AG04449 (cell line): ENCODE measurements around the gene OR10Z1.

ENCODE experiments used
- CTCF ChIA-PET: fragments of 350-600 bp; formaldehyde crosslinking; extraction: SDS; loops from one replicate; lab custom pipeline; 2021; ENCODE audit warnings: antibody characterized with exemption; lab: Yijun Ruan, JAX
- POLR2A ChIA-PET: fragments of 400-600, 350-600 bp; formaldehyde crosslinking; extraction: SDS; loops from one replicate; lab custom pipeline; 2020; ENCODE audit warnings: antibody characterized with exemption, inconsistent platforms; lab: Yijun Ruan, JAX
- DNase-seq: peaks from one replicate; pipeline ENCODE4 v3.0.0-alpha.2; 2010; ENCODE audit warnings: low read depth, low spot score
- H3K4me3 ChIP-seq: 2 replicates; pipeline ENCODE4 v1.5.1; 2011; ENCODE audit warnings: low read depth, mild to moderate bottlenecking, control low read depth, low read length
- CTCF ChIP-seq: IDR thresholded peaks from one replicate; pipeline ENCODE4 v1.5.1; 2011; ENCODE audit warnings: mild to moderate bottlenecking, moderate library complexity, low read length, control low read depth, inconsistent platforms; ENCODE audit not compliant: insufficient read depth; ENCODE audit errors: missing control alignments

Gene OR10Z1

GRCh38 chr1:158577561-158577960 is 27.5 kb upstream of the OR10Z1 start:
- ChIA-PET CTCF (no interaction called here), POLR2A (no interaction called here)
- no peak for DNase-seq
- H3K4me3 ChIP-seq = no peak overlapping the region
- no peak for TF ChIP-seq CTCF

- POLR2A ChIA-PET = no interaction called here
- DNase-seq = no peak
- CTCF ChIA-PET = no interaction called here
- no peak for TF ChIP-seq CTCF
- H3K4me3 ChIP-seq = no peak within 1 kb of the TSS
Measured at GRCh38 chr1:158579733-158580132, 25.3 kb upstream of the OR10Z1 start, which contains the start of gene OR10X1. TSS of gene OR10X1 (minus strand) at chr1:158579899. CDS start at chr1:158579899, 0 bp downstream.

GRCh38 chr1:158583962-158584361 is 21.1 kb upstream of the OR10Z1 start:
- ChIA-PET CTCF (no interaction called here), POLR2A (no interaction called here)
- no peak overlapping the region for H3K4me3 ChIP-seq
- no peak for DNase-seq
- no peak for TF ChIP-seq CTCF

- ChIA-PET POLR2A (no interaction called here), CTCF (no interaction called here)
- TF ChIP-seq CTCF = no peak
- no peak overlapping the region for H3K4me3 ChIP-seq
- no peak for DNase-seq
Measured at GRCh38 chr1:158586942-158587341, 18.1 kb upstream of the OR10Z1 start.

- TF ChIP-seq CTCF = no peak
- ChIA-PET POLR2A (no interaction called here), CTCF (no interaction called here)
- DNase-seq = no peak
- no peak overlapping the region for H3K4me3 ChIP-seq
Measured at GRCh38 chr1:158600735-158601134, 4.3 kb upstream of the OR10Z1 start.

GRCh38 chr1:158607296-158607695 is 2.2 kb downstream of the OR10Z1 start:
- POLR2A ChIA-PET = no interaction called here
- no peak for DNase-seq
- TF ChIP-seq CTCF = no peak
- CTCF ChIA-PET = no interaction called here
- H3K4me3 ChIP-seq = no peak overlapping the region
